GM12865 (cell line): ENCODE data around the gene ROBO3.

Experiments
- DNase-seq: peaks from one replicate; pipeline ENCODE4 v3.0.0; 2010; ENCODE audit warnings: low read depth
- H3K4me3 ChIP-seq: 2 replicates; pipeline ENCODE4 v1.5.1; 2011; ENCODE audit warnings: mild to moderate bottlenecking, low read depth, low read length, control low read depth
- TF ChIP-seq, protein P1 (sequence below): IDR thresholded peaks from 2 replicates; pipeline ENCODE4 v1.5.1; 2011; ENCODE audit warnings: low read length, control low read depth, low read depth, inconsistent platforms; ENCODE audit not compliant: insufficient read depth; ENCODE audit errors: missing control alignments

Gene ROBO3

DNA sequence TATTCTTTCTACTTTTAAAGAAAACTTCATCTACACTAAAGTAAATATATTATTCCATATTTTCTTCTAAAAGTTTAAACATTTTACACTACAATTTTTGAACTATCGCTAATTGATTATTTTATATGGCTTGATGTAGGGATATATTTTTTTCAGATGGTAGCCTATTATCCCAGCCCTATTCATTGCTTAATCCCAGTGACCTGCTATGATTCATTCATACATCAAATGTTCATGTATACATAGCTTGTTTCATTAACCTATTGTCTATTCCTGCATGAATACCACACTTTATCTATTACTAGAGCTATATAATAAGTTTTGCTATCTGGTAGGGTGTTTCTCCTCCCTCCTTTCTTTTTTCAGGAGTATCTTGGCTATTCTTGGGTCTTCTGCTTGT lies 37.4 kb downstream of the ROBO3 start:
- TF ChIP-seq, protein P1, sequence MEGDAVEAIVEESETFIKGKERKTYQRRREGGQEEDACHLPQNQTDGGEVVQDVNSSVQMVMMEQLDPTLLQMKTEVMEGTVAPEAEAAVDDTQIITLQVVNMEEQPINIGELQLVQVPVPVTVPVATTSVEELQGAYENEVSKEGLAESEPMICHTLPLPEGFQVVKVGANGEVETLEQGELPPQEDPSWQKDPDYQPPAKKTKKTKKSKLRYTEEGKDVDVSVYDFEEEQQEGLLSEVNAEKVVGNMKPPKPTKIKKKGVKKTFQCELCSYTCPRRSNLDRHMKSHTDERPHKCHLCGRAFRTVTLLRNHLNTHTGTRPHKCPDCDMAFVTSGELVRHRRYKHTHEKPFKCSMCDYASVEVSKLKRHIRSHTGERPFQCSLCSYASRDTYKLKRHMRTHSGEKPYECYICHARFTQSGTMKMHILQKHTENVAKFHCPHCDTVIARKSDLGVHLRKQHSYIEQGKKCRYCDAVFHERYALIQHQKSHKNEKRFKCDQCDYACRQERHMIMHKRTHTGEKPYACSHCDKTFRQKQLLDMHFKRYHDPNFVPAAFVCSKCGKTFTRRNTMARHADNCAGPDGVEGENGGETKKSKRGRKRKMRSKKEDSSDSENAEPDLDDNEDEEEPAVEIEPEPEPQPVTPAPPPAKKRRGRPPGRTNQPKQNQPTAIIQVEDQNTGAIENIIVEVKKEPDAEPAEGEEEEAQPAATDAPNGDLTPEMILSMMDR, result no peak
- no peak overlapping the region for H3K4me3 ChIP-seq
- DNase-seq, result no peak

DNA sequence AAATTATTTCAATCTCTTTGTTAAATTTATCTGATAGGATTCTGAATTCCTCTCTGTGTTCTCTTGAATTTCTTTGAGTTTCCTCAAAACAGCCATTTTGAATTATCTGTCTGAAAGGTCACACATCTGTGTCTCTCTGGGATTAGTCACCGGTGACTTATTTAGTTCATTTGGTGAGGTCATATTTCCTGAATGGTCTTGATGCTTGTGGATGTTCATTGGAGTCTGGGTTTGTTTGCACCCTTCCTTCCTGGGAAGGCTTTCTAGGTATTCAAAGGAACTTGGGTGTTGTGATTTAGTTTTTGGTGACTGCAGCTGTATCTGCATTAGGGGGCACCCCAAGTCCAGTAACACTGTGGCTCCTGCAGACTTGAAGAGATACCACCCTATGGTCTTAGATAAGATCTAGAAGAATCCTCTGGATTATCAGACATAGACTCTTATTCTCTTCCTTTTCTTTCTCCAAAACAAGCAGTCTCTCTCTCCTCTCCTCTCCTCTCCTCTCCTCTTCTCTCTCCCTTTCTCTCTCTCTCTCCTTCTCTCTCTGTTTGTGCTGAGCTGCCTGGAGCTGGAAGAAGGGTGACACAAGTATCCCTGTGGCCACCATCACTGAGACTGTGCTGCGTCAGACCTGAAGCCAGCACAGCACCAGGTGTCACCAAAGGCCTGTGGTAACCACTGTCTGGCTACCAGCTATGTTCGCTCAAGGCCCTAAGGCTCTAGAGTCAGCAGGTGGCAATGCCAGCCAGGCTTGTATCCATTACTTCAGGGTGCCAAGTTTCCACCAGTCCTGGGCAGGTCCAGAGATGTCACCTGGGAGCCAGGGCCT lies 50.5 kb downstream of the ROBO3 start:
- DNase-seq, result no peak
- H3K4me3 ChIP-seq, result no peak overlapping the region
- TF ChIP-seq, protein P1, result no peak

DNA sequence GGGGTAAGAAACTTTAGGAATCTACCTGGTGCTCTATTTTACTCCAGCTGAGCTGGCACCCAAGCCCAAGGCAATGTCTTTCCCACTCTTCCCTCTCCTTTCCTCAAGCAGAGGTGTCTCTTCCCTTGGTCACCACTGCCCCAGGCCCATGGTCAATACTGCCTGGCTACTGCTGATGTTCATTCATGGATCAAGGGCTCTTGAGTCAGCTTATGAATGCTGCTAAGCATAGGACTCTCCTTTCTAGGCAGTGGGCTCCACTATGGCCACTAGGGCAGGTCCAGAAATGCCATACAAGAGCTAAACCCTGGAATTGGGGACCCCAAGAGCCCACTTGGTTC lies 51.1 kb downstream of the ROBO3 start:
- H3K4me3 ChIP-seq, result no peak overlapping the region
- TF ChIP-seq, protein P1, result no peak
- DNase-seq, result no peak

DNA sequence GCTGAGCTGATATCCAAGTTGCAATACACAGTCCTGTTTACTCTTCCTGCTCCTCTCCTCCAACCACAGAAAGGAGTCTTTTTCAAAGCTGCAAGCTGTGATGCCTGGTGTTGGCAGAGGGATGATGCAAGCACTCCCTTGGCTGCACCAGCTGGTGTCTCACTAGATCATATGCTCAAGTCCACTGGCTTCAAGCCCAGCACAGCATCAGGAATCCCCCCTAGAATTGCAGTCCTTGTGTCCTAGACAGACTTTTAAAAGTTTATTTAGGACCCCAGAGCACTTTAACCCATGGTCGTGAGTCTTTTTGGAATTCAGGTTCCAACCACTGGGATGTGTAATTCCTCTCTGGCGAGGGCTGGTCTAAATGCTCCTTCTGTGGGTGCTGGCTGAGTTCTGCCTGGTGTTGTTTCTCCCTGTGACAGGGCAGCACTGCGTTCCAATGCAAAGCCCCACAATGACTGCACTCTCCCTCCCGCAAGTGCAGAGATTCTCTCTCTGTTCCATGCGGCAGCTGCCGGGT lies 51.9 kb downstream of the ROBO3 start:
- no peak for DNase-seq
- TF ChIP-seq, protein P1, result no peak
- no peak overlapping the region for H3K4me3 ChIP-seq

DNA sequence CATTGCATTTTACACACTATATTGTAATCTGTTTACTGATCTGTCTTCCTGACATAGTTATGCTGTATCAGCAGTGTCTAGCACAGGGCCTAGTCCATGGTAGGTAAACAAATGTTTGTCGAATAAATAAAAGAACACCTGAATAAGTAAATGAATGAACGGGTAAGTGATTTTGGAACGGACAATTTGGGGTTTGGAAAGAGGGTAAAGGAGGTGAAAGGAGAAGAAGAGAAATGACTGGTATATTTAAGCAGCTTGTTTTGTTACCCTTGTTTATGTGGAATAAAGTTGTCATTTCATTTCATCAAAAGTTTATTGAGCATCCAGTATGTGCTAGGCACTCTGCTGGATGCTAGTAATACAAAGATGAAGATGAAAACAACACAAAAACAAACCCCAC lies 53.7 kb downstream of the ROBO3 start, which contains the start of gene HEPN1:
Gene HEPN1, plus strand, starts transcription at position 301 of the 400 bp plus-strand sequence.
- H3K4me3 ChIP-seq, result no peak within 1 kb of the TSS
- TF ChIP-seq, protein P1, result no peak
- no peak for DNase-seq

DNA sequence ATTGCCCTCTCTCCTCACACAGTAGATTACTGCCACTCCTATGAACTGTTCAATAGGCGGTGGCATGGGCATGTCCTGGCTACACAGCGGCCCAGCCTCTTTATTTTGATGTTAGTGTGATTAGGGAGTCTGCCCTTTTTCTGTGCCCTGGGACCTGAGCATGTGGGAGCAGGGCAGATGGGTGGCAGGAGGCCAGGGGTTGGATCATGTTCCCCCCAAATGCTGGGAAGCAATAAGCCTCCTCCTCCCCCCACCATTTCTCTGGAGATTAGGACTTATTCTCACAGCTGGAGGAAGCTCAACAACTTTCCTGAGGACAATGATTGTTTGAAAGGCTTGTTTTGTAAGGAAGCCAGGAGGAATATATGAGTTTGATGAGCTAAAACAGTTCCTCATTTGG lies 54.7 kb downstream of the ROBO3 start:
- TF ChIP-seq, protein P1, result no peak
- DNase-seq, result no peak
- no peak overlapping the region for H3K4me3 ChIP-seq

DNA sequence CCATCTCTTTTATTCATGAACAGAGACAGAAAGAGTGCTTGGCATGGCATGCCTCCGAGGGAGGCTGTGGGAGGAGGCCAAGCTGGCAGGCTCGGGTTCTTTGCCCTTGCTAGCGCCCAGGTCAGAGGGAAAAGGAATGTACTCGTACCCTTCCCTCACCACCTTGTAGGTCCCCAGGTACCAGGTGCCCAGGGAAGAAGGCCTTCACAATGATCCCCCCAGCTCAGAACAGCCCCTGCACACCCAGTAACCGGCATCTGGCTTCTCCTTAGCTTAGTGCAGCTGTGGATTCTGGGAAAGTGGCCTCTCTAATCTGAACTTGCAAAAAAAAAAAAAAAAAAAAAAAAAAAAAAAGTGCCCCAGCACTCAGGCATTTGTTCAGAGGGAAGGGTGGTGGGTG lies 55.1 kb downstream of the ROBO3 start:
- TF ChIP-seq, protein P1, result no peak
- DNase-seq, result no peak
- H3K4me3 ChIP-seq, result no peak overlapping the region
